Renal cortex interstitium (tissue), 11 donors: ENCODE data around the gene CAB39L. TPM values are rescaled to one million over a fixed set of nuclear protein-coding genes. Genes with fewer than 3 reads are reported as not detected.

Experiments used
- DNase-seq, 11 donors: peaks; one replicate each; pipeline ENCODE4 v3.0.0-alpha.2; 2013; ENCODE audit warnings: low read depth in 9 of 11, low spot score in 4 of 11; ENCODE audit errors: extremely low read depth in 1 of 11
- polyA plus RNA-seq, 3 donors: library from polyadenylated mRNA; unstranded; fragments of 120-200 nt; gene quantifications; one replicate each; pipeline ENCODE4 v1.2.1, GENCODE V29; 2013; ENCODE audit not compliant: insufficient read length in 3 of 3

Gene CAB39L
- polyA plus RNA-seq, 3 donors, result 14.4 to 20.4 (median 18.4) TPM

- no peak for DNase-seq
Measured at GRCh38 chr13:49410006-49410405, 33.9 kb downstream of the CAB39L start.

GRCh38 chr13:49409008-49409407 is 34.9 kb downstream of the CAB39L start:
- no peak for DNase-seq

- DNase-seq, result no peak
Measured at GRCh38 chr13:49407936-49408335, 35.9 kb downstream of the CAB39L start.

GRCh38 chr13:49407068-49407467 is 36.8 kb downstream of the CAB39L start:
- no peak for DNase-seq

GRCh38 chr13:49404703-49405020 is 39.2 kb downstream of the CAB39L start:
- DNase-seq, result no peak

GRCh38 chr13:49403996-49404702 is 39.7 kb downstream of the CAB39L start:
- no peak for DNase-seq

GRCh38 chr13:49400755-49401659 is 42.9 kb downstream of the CAB39L start:
- DNase-seq, result peak in 6 of 11 donors; percentile 23 to 43 (median 29)

- no peak for DNase-seq
Measured at GRCh38 chr13:49399801-49400472, 43.9 kb downstream of the CAB39L start.

GRCh38 chr13:49395878-49396380 is 47.9 kb downstream of the CAB39L start:
- DNase-seq, result no peak

GRCh38 chr13:49395451-49395865 is 48.4 kb downstream of the CAB39L start:
- DNase-seq, result no peak

- no peak for DNase-seq
Measured at GRCh38 chr13:49388091-49388635, 55.7 kb downstream of the CAB39L start.

- no peak for DNase-seq
Measured at GRCh38 chr13:49386664-49387063, 57.2 kb downstream of the CAB39L start.

- no peak for DNase-seq
Measured at GRCh38 chr13:49376121-49376520, 67.7 kb downstream of the CAB39L start.

- DNase-seq, result no peak
Measured at GRCh38 chr13:49374585-49375290, 69.1 kb downstream of the CAB39L start.

- DNase-seq, result no peak
Measured at GRCh38 chr13:49373716-49374115, 70.1 kb downstream of the CAB39L start.

- peak; percentile 45 to 68 (median 59) for DNase-seq
Measured at GRCh38 chr13:49371943-49372613, 71.8 kb downstream of the CAB39L start.

GRCh38 chr13:49370371-49370770 is 73.5 kb downstream of the CAB39L start:
- DNase-seq, result no peak

GRCh38 chr13:49369866-49370265 is 74.0 kb downstream of the CAB39L start:
- DNase-seq, result no peak
